ENCODE results near the gene MMP13.

Gene MMP13

DNA sequence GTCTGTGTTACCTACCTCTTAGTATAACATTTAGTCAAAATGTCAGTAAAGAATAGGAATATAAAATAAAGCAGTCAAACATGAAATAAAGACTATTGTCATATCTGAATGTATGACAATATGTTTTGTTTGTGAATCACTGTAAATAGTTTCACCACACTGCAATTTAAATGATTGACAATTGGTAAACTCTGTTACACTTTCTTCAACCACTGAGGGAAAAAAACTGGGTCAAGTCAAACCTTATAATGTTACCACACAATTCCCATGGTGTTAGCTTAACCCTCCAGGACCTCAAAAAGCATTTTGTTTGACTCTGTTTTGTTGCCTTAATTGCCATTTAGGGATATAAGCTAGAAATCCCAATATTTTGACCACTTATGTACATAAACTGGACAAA lies 10.5 kb upstream of the MMP13 start:
- no peak for TF ChIP-seq ZNF274 (IDR thresholded peaks at IDR 0.05; ENCODE audit: low read depth, low read length)
- no peak overlapping the region for H3K4me3 ChIP-seq (ENCODE audit: low read length)

GRCh38 chr11:102964867-102965266 lies 9.3 kb upstream of the MMP13 start:
- TF ChIP-seq ZNF274 (IDR thresholded peaks at IDR 0.05; ENCODE audit: low read depth, low read length) = no peak
- H3K4me3 ChIP-seq (ENCODE audit: low read length) = no peak overlapping the region

- H3K4me3 ChIP-seq (ENCODE audit: low read length) = no peak overlapping the region
- no peak for TF ChIP-seq ZNF274 (IDR thresholded peaks at IDR 0.05; ENCODE audit: low read depth, low read length)
Observed at GRCh38 chr11:102957953-102958352, 2.4 kb upstream of the MMP13 start.

DNA sequence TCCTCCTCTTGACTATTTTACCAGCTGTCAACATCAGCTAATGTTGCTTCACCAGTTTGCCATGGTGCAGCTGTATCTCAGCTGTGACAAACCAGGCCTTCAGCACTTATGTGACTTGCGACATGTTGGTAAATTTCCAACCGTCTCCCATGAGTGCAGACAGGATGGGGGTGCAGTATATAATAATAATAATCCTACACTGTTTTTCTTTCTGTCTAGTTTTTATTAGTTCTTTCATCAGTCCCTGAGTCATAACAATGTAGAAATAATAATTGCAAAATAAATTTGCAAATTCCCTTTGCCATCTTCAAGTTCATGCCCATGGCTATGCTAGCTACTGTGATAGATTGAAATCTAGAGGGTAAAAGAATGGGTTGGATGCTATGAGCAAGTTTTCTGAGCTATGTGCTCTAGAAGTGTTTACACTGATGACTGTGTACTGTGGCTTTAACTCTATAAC lies 4.9 kb downstream of the MMP13 start:
- H3K4me3 ChIP-seq (ENCODE audit: low read length) = no peak overlapping the region
- TF ChIP-seq ZNF274 (IDR thresholded peaks at IDR 0.05; ENCODE audit: low read depth, low read length) = no peak

- H3K4me3 ChIP-seq (ENCODE audit: low read length) = no peak overlapping the region
- TF ChIP-seq ZNF274 (IDR thresholded peaks at IDR 0.05; ENCODE audit: low read depth, low read length) = no peak
Observed at GRCh38 chr11:102946237-102946636, 9.3 kb downstream of the MMP13 start.

GRCh38 chr11:102940714-102941588 lies 14.6 kb downstream of the MMP13 start:
- no peak overlapping the region for H3K4me3 ChIP-seq (ENCODE audit: low read length)
- no peak for TF ChIP-seq ZNF274 (IDR thresholded peaks at IDR 0.05; ENCODE audit: low read depth, low read length)

GRCh38 chr11:102936864-102937509 lies 18.5 kb downstream of the MMP13 start:
- TF ChIP-seq ZNF274 (IDR thresholded peaks at IDR 0.05; ENCODE audit: low read depth, low read length) = no peak
- H3K4me3 ChIP-seq (ENCODE audit: low read length) = no peak overlapping the region

- no peak overlapping the region for H3K4me3 ChIP-seq (ENCODE audit: low read length)
- no peak for TF ChIP-seq ZNF274 (IDR thresholded peaks at IDR 0.05; ENCODE audit: low read depth, low read length)
Observed at GRCh38 chr11:102935514-102935913, 20.0 kb downstream of the MMP13 start.

DNA sequence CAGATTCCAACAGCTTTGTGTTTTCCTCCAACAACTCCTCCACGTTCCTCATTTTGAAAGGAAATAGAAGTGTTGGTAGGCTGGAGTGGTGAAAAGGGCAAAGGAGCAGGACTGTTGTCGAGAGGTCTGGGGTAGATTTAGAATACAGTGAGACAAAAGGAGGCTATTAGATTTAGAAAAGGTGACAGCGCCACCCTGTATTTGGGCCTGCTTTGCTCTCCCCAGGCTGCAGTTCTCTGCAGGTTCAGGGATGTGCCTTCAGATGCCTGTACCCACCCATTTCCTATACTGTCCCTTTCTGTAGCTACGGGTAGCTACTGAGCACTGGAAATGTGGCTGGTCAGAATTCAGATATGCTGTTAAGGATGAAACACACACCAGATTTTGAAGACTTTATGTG lies 20.8 kb downstream of the MMP13 start:
- no peak for TF ChIP-seq ZNF274 (IDR thresholded peaks at IDR 0.05; ENCODE audit: low read depth, low read length)

GRCh38 chr11:102933627-102934026 lies 21.9 kb downstream of the MMP13 start:
- no peak for TF ChIP-seq ZNF274 (IDR thresholded peaks at IDR 0.05; ENCODE audit: low read depth, low read length)

More for the DNA sequence above, 20.8 kb downstream of the MMP13 start:
- no peak overlapping the region for H3K4me3 ChIP-seq (ENCODE audit: low read length)

GRCh38 chr11:102932678-102933077 lies 22.9 kb downstream of the MMP13 start:
- no peak overlapping the region for H3K4me3 ChIP-seq (ENCODE audit: low read length)
- TF ChIP-seq ZNF274 (IDR thresholded peaks at IDR 0.05; ENCODE audit: low read depth, low read length) = no peak

More at GRCh38 chr11:102933627-102934026, 21.9 kb downstream of the MMP13 start:
- no peak overlapping the region for H3K4me3 ChIP-seq (ENCODE audit: low read length)

- TF ChIP-seq ZNF274 (IDR thresholded peaks at IDR 0.05; ENCODE audit: low read depth, low read length) = no peak
- no peak overlapping the region for H3K4me3 ChIP-seq (ENCODE audit: low read length)
Observed at GRCh38 chr11:102930451-102930850, 25.1 kb downstream of the MMP13 start.

DNA sequence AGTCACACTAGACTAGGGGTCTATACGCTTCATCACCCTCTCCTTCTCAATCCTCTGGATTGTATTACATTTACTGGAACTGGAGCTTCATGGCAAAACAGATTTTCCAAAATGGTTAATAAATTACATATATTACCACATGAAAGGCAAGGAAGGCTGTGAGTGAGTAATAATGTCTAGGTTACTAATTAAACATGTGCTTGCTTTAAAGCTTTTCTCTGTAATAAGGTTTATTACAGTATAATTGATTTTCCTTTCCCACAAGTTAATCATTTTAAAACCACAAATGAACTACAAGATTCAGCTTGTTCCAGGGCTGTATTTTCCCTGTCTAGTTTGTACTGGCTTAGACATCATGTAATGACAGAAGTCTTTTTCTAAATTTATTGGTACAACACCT lies 25.6 kb downstream of the MMP13 start:
- TF ChIP-seq ZNF274 (IDR thresholded peaks at IDR 0.05; ENCODE audit: low read depth, low read length) = no peak
- no peak overlapping the region for H3K4me3 ChIP-seq (ENCODE audit: low read length)

DNA sequence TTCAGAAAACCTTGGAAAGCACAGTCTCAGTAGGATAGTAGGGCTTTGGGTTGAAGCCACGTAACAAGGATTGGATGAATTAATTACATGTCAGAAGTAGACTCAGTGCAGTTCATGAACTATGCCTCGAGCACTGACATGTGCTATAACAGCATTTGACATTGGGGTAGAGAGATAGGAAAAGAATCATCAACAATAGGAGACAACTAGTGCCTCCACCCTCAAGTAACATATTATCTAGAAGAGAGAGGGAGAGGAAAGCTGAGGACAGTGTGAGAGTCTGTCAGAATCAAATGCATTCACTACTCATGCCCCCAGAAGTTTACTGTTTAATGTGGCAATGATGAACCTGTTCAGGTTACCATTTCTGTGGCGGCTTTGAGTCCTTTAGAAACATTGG lies 26.4 kb downstream of the MMP13 start:
- no peak for TF ChIP-seq ZNF274 (IDR thresholded peaks at IDR 0.05; ENCODE audit: low read depth, low read length)
- no peak overlapping the region for H3K4me3 ChIP-seq (ENCODE audit: low read length)

GRCh38 chr11:102928247-102928646 lies 27.3 kb downstream of the MMP13 start:
- H3K4me3 ChIP-seq (ENCODE audit: low read length) = no peak overlapping the region
- TF ChIP-seq ZNF274 (IDR thresholded peaks at IDR 0.05; ENCODE audit: low read depth, low read length) = no peak
